ENCODE measurements around the gene DONSON. TPM values are rescaled to one million over a fixed set of nuclear protein-coding genes. Genes with fewer than 3 reads are reported as not detected.

DONSON gene
- total and polyA plus RNA-seq, 9 of the 15 experiments (the other 6 are each of a cell fraction or from before 2014, with no cell fraction given) = 26.7 to 124 (median 62.6) TPM

GRCh38 chr21:33566514-33566913, 22.0 kb downstream of the DONSON start:
- Histone ChIP-seq H3K4me1 (replicated peaks in 1 of 2; ENCODE audit: control insufficient read depth in 2 of 2, insufficient read depth in 2 of 2, low read length in 2 of 2) (no peaks in the 10 kb centered on the region), H4K20me1 (replicated peaks; ENCODE audit: control insufficient read depth, insufficient read depth, low read length) (no peaks in the 10 kb centered on the region), H2AFZ (ENCODE audit: low read depth, low read length) (no peak overlapping the region), H3K4me3 (no peak overlapping the region), H3K9me3 (replicated peaks; ENCODE audit: control insufficient read depth, insufficient read depth, low read depth, low read length) (no peaks in the 10 kb centered on the region), H3K79me2 (ENCODE audit: control insufficient read depth, insufficient read depth, low read length) (peaks cover 43% of the 10 kb centered on the region), H3K9ac (ENCODE audit: insufficient read depth in 1 of 2, low read depth in 2 of 2, low read length in 2 of 2) (no peak overlapping the region), H3K27ac (ENCODE audit: extremely low read depth, low read depth, low read length) (no peak overlapping the region), H3K9me1 (ENCODE audit: control insufficient read depth, insufficient read depth, low read length) (no peaks in the 10 kb centered on the region), H3K4me2 (ENCODE audit: insufficient read depth, low read length) (no peak overlapping the region), H3K36me3 (ENCODE audit: control insufficient read depth, insufficient read depth, low read length) (peaks cover 97% of the 10 kb centered on the region), H3K27me3 (ENCODE audit: control insufficient read depth in 2 of 2, insufficient read depth in 2 of 2, low read length in 2 of 2) (no peaks in the 10 kb centered on the region)
- ATAC-seq (no peak), FAIRE-seq (no peak), DNase-seq (ENCODE audit: extremely low read depth in 1 of 4, low spot score in 3 of 4) (no peak)
- intact Hi-C loops (cut with micrococcal nuclease) (no loop called here), in situ Hi-C loops (cut with MboI) (no loop called here)
- CTCF ChIA-PET (ENCODE audit: low intra/inter-chr PET ratio) = no interaction called here
- BruUV-seq (replicated peaks) = no TSS peak
- TF ChIP-seq, protein P1, sequence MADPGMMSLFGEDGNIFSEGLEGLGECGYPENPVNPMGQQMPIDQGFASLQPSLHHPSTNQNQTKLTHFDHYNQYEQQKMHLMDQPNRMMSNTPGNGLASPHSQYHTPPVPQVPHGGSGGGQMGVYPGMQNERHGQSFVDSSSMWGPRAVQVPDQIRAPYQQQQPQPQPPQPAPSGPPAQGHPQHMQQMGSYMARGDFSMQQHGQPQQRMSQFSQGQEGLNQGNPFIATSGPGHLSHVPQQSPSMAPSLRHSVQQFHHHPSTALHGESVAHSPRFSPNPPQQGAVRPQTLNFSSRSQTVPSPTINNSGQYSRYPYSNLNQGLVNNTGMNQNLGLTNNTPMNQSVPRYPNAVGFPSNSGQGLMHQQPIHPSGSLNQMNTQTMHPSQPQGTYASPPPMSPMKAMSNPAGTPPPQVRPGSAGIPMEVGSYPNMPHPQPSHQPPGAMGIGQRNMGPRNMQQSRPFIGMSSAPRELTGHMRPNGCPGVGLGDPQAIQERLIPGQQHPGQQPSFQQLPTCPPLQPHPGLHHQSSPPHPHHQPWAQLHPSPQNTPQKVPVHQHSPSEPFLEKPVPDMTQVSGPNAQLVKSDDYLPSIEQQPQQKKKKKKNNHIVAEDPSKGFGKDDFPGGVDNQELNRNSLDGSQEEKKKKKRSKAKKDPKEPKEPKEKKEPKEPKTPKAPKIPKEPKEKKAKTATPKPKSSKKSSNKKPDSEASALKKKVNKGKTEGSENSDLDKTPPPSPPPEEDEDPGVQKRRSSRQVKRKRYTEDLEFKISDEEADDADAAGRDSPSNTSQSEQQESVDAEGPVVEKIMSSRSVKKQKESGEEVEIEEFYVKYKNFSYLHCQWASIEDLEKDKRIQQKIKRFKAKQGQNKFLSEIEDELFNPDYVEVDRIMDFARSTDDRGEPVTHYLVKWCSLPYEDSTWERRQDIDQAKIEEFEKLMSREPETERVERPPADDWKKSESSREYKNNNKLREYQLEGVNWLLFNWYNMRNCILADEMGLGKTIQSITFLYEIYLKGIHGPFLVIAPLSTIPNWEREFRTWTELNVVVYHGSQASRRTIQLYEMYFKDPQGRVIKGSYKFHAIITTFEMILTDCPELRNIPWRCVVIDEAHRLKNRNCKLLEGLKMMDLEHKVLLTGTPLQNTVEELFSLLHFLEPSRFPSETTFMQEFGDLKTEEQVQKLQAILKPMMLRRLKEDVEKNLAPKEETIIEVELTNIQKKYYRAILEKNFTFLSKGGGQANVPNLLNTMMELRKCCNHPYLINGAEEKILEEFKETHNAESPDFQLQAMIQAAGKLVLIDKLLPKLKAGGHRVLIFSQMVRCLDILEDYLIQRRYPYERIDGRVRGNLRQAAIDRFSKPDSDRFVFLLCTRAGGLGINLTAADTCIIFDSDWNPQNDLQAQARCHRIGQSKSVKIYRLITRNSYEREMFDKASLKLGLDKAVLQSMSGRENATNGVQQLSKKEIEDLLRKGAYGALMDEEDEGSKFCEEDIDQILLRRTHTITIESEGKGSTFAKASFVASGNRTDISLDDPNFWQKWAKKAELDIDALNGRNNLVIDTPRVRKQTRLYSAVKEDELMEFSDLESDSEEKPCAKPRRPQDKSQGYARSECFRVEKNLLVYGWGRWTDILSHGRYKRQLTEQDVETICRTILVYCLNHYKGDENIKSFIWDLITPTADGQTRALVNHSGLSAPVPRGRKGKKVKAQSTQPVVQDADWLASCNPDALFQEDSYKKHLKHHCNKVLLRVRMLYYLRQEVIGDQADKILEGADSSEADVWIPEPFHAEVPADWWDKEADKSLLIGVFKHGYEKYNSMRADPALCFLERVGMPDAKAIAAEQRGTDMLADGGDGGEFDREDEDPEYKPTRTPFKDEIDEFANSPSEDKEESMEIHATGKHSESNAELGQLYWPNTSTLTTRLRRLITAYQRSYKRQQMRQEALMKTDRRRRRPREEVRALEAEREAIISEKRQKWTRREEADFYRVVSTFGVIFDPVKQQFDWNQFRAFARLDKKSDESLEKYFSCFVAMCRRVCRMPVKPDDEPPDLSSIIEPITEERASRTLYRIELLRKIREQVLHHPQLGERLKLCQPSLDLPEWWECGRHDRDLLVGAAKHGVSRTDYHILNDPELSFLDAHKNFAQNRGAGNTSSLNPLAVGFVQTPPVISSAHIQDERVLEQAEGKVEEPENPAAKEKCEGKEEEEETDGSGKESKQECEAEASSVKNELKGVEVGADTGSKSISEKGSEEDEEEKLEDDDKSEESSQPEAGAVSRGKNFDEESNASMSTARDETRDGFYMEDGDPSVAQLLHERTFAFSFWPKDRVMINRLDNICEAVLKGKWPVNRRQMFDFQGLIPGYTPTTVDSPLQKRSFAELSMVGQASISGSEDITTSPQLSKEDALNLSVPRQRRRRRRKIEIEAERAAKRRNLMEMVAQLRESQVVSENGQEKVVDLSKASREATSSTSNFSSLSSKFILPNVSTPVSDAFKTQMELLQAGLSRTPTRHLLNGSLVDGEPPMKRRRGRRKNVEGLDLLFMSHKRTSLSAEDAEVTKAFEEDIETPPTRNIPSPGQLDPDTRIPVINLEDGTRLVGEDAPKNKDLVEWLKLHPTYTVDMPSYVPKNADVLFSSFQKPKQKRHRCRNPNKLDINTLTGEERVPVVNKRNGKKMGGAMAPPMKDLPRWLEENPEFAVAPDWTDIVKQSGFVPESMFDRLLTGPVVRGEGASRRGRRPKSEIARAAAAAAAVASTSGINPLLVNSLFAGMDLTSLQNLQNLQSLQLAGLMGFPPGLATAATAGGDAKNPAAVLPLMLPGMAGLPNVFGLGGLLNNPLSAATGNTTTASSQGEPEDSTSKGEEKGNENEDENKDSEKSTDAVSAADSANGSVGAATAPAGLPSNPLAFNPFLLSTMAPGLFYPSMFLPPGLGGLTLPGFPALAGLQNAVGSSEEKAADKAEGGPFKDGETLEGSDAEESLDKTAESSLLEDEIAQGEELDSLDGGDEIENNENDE (IDR thresholded peaks at IDR 0.05; ENCODE audit: low read depth, low read length) = no peak
- TF ChIP-seq MCM7 (IDR thresholded peaks at IDR 0.05) = no peak
- no peak for TF ChIP-seq KDM5B (IDR thresholded peaks at IDR 0.05; ENCODE audit: insufficient replicate concordance, low read depth, low read length)
- no peak for TF ChIP-seq NCOA6 (IDR thresholded peaks at IDR 0.05)
- TF ChIP-seq SUPT5H (IDR thresholded peaks at IDR 0.05) = no peak
- TF ChIP-seq U2AF2 (optimal IDR thresholded peaks at IDR 0.05; ENCODE audit: low read depth, low read length) = no peak
- TF ChIP-seq HDAC6 (IDR thresholded peaks at IDR 0.05; ENCODE audit: low read depth, low read length) = no peak
- TF ChIP-seq ZNF24 (IDR thresholded peaks at IDR 0.05) = no peak
- no peak for TF ChIP-seq FOXP1 (CRISPR knock-in tag; IDR thresholded peaks at IDR 0.05)
- TF ChIP-seq ZNF133 (CRISPR knock-in tag; IDR thresholded peaks at IDR 0.05) = no peak
- TF ChIP-seq ZNF589 (CRISPR knock-in tag; IDR thresholded peaks at IDR 0.05; ENCODE audit: low read depth) = no peak
- TF ChIP-seq CTCF (IDR thresholded peaks at IDR 0.05 in 2 of 3, conservative IDR thresholded peaks at IDR 0.05 in 1 of 3; ENCODE audit: insufficient read depth in 2 of 3, low read depth in 1 of 3, low read length in 3 of 3) = no peak
- POLR2A ChIA-PET = interaction anchor here (1.1 to 12.7 kb wide), 3 partner anchors 8 to 23 kb away, joined by 3 to 130 read pairs (median 8); partner anchors contain the start of gene SON
- WGBS (ENCODE audit: insufficient coverage, low coverage, missing lambda C conversion rate) = 95% methylated on average over 2 of the region's 2 CpGs
